IMR-90 (cell line): ENCODE measurements around the gene RFX4.

ENCODE experiments used
- BHLHE40 ChIP-seq: fragments of 150-350 bp; IDR thresholded peaks from 2 replicates; pipeline ENCODE4 v1.6.1; 2016; ENCODE audit warnings: mild to moderate bottlenecking, low read depth, low read length
- CEBPB ChIP-seq: IDR thresholded peaks from 2 replicates; pipeline ENCODE4 v1.6.1; 2012; ENCODE audit warnings: low read depth, low read length, improper control_type of control experiment
- CTCF ChIP-seq: conservative IDR thresholded peaks from 2 replicates; pipeline ENCODE4 v1.5.1; 2012; ENCODE audit warnings: mild to moderate bottlenecking, low read depth, low read length, improper control_type of control experiment
- FOS ChIP-seq: fragments of 150-350 bp; IDR thresholded peaks from 2 replicates; pipeline ENCODE4 v1.6.1; 2016; ENCODE audit warnings: low read depth, low read length
- MAFK ChIP-seq: IDR thresholded peaks from 2 replicates; pipeline ENCODE4 v1.6.1; 2012; ENCODE audit warnings: low read depth, low read length, improper control_type of control experiment
- MAZ ChIP-seq: IDR thresholded peaks from 2 replicates; pipeline ENCODE4 v1.6.1; 2012; ENCODE audit warnings: low read depth, mild to moderate bottlenecking, low read length, improper control_type of control experiment, moderate library complexity, borderline replicate concordance
- MXI1 ChIP-seq: IDR thresholded peaks from 2 replicates; pipeline ENCODE4 v1.6.1; 2012; ENCODE audit warnings: low read depth, mild to moderate bottlenecking, low read length, moderate library complexity, borderline replicate concordance
- NFE2L2 ChIP-seq: fragments of 150-350 bp; IDR thresholded peaks from 2 replicates; pipeline ENCODE4 v1.6.1; 2016; ENCODE audit warnings: low read depth, mild to moderate bottlenecking, low read length
- POLR2A ChIP-seq: IDR thresholded peaks from 2 replicates; pipeline ENCODE4 v1.6.1; 2012; ENCODE audit warnings: mild to moderate bottlenecking, low read depth, low read length
- RAD21 ChIP-seq: IDR thresholded peaks from 2 replicates; pipeline ENCODE4 v1.6.1; 2012; ENCODE audit warnings: low read length, improper control_type of control experiment
- RCOR1 ChIP-seq: IDR thresholded peaks from 2 replicates; pipeline ENCODE4 v1.6.1; 2012; ENCODE audit warnings: mild to moderate bottlenecking, low read length, improper control_type of control experiment; ENCODE audit not compliant: insufficient replicate concordance
- SMC3 ChIP-seq: fragments of 150-350 bp; IDR thresholded peaks from 2 replicates; pipeline ENCODE4 v1.6.1; 2016; ENCODE audit warnings: low read depth, mild to moderate bottlenecking, antibody characterized with exemption, low read length, moderate library complexity
- USF2 ChIP-seq: fragments of 150-350 bp; IDR thresholded peaks from 2 replicates; pipeline ENCODE4 v1.6.1; 2017; ENCODE audit warnings: mild to moderate bottlenecking, antibody characterized with exemption, low read length, low read depth

GRCh38 chr12:106675651-106676435 is 93.0 kb downstream of the RFX4 start:
- no peak for TF ChIP-seq CTCF
- no peak for TF ChIP-seq MXI1
- TF ChIP-seq RAD21: no peak
- no peak for TF ChIP-seq POLR2A
- no peak for TF ChIP-seq BHLHE40
- no peak for TF ChIP-seq USF2
- TF ChIP-seq MAFK: no peak
- no peak for TF ChIP-seq RCOR1
- no peak for TF ChIP-seq NFE2L2
- no peak for TF ChIP-seq SMC3
- TF ChIP-seq MAZ: no peak
- TF ChIP-seq CEBPB: no peak
- TF ChIP-seq FOS: no peak
